Prostate gland (tissue), 2 donors: ENCODE measurements around the gene OR13C5. TPM values are rescaled to one million over a fixed set of nuclear protein-coding genes. Genes with fewer than 3 reads are reported as not detected.

Source experiments
- DNase-seq: peaks from one replicate; pipeline ENCODE4 v3.0.0-alpha.2; 2019; ENCODE audit warnings: low spot score
- H3K27ac ChIP-seq, 2 donors: fragments of 200-600 bp; sonication (generic); 2 replicates each; pipeline ENCODE4 v1.5.1; 2017 to 2019
- H3K27me3 ChIP-seq: fragments of 200-600 bp; sonication (generic); replicated peaks from 2 replicates; pipeline ENCODE4 v1.5.1; 2019; ENCODE audit not compliant: insufficient read depth
- H3K36me3 ChIP-seq, 2 donors: fragments of 200-600 bp; sonication (generic); 1 replicate in 1 of 2; 2 replicates in 1 of 2; pipeline versions ENCODE4 v1.5.1 to v1.8.1; 2017 to 2019
- H3K4me1 ChIP-seq: fragments of 200-600 bp; sonication (generic); replicated peaks from 2 replicates; pipeline ENCODE4 v1.5.1; 2019
- H3K4me3 ChIP-seq, 2 donors: fragments of 200-600 bp; sonication (generic); 2 replicates each; pipeline ENCODE4 v1.5.1; 2017 to 2019
- H3K9me3 ChIP-seq: fragments of 200-600 bp; sonication (generic); 2 replicates; pipeline ENCODE4 v1.5.1; 2017
- POLR2A ChIP-seq: fragments of 450-650 bp; IDR thresholded peaks from one replicate; pipeline ENCODE4 v1.6.1; 2016; ENCODE audit warnings: antibody characterized with exemption, mild to moderate bottlenecking
- POLR2AphosphoS5 ChIP-seq: sonication (generic); formaldehyde crosslinking; IDR thresholded peaks from one replicate; pipeline ENCODE4 v1.6.1; 2017; ENCODE audit warnings: antibody characterized with exemption
- WGBS: methylation state at CpG from one replicate; pipeline ENCODE4 v1.1.5; 2018; 5-methylcytosine and 5-hydroxymethylcytosine counted together
- intact Hi-C: fragments of 100-400 bp; cut with DNase I; formaldehyde crosslinking; loops from one replicate; pipeline ENCODE4 v1.14.2; 2022
- total RNA-seq, 2 donors: library from RNA; depleted of rRNA; stranded (reverse); fragments of >200 nt; gene quantifications; one replicate each; pipeline ENCODE4 v1.1.0, GENCODE V29; 2016
- TF ChIP-seq, protein P1 (sequence below), 4 experiments: fragments of 200-600 bp in 2 of 4; fragments of 450-650 bp in 2 of 4; sonication (generic) in 2 of 4; IDR thresholded peaks; 1 replicate in 3 of 4; 2 replicates in 1 of 4; pipeline ENCODE4 v1.5.1; 2016 to 2019; ENCODE audit warnings: antibody characterized with exemption in 4 of 4, mild to moderate bottlenecking in 2 of 4, moderate library complexity in 2 of 4

Gene OR13C5
- total RNA-seq, 2 donors from 2014 or later = not detected

GRCh38 chr9:104572612-104573011, 26.6 kb downstream of the OR13C5 start:
- H3K4me1 ChIP-seq = no peaks in the 10 kb centered on the region
- 54% methylated on average over 1 of the region's 1 CpG for WGBS
- no peaks in the 10 kb centered on the region for H3K27me3 ChIP-seq
- H3K9me3 ChIP-seq = no peaks in the 10 kb centered on the region
- H3K4me3 ChIP-seq = no peak overlapping the region
- H3K27ac ChIP-seq = no peak overlapping the region
- H3K36me3 ChIP-seq = no peaks in the 10 kb centered on the region
- TF ChIP-seq POLR2AphosphoS5 (no peak), POLR2A (no peak)
- TF ChIP-seq, protein P1, sequence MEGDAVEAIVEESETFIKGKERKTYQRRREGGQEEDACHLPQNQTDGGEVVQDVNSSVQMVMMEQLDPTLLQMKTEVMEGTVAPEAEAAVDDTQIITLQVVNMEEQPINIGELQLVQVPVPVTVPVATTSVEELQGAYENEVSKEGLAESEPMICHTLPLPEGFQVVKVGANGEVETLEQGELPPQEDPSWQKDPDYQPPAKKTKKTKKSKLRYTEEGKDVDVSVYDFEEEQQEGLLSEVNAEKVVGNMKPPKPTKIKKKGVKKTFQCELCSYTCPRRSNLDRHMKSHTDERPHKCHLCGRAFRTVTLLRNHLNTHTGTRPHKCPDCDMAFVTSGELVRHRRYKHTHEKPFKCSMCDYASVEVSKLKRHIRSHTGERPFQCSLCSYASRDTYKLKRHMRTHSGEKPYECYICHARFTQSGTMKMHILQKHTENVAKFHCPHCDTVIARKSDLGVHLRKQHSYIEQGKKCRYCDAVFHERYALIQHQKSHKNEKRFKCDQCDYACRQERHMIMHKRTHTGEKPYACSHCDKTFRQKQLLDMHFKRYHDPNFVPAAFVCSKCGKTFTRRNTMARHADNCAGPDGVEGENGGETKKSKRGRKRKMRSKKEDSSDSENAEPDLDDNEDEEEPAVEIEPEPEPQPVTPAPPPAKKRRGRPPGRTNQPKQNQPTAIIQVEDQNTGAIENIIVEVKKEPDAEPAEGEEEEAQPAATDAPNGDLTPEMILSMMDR (IDR thresholded peaks at IDR 0.05) = no peak
- intact Hi-C loops = no loop called here
- DNase-seq = no peak

GRCh38 chr9:104568868-104569267, 30.3 kb downstream of the OR13C5 start, which contains the start of gene OR13C8:
Gene OR13C8 (plus strand): TSS chr9:104569168. CDS start chr9:104569168, 0 bp downstream.
- Histone ChIP-seq H3K27ac (no peak within 1 kb of the TSS), H3K9me3 (no peaks in the 10 kb centered on the region), H3K27me3 (no peaks in the 10 kb centered on the region), H3K4me3 (no peak within 1 kb of the TSS), H3K36me3 (no peaks in the 10 kb centered on the region), H3K4me1 (no peaks in the 10 kb centered on the region)
- intact Hi-C loops = no loop called here
- TF ChIP-seq, protein P1 (IDR thresholded peaks at IDR 0.05) = no peak
- no peak for TF ChIP-seq POLR2AphosphoS5
- no peak for TF ChIP-seq POLR2A
- DNase-seq = no peak
- WGBS = 94% methylated on average over 4 of the region's 4 CpGs

DNA sequence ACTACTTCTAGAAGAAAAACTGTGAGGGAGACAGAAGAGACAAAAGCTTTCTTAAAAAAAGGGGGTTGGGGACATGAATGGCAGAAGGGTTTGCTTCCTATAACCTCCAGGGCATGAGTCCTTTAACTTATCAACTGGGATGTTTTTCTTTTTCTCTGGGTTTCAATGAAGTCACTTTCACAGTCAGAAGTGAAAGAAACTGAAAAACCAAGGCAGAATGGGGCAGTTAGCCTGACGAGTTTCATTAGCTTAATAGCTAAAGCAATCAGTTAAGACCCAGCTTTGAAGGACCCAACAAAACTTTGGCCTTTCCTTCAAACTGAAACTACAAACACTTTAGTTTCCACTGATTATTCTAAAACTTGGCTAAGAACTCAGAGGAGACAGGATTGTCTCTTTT, 34.9 kb downstream of the OR13C5 start:
- no peaks in the 10 kb centered on the region for H3K9me3 ChIP-seq
- H3K4me1 ChIP-seq = no peaks in the 10 kb centered on the region
- TF ChIP-seq, protein P1 (IDR thresholded peaks at IDR 0.05) = no peak
- TF ChIP-seq POLR2AphosphoS5 (no peak), POLR2A (no peak)
- WGBS = 49% methylated on average over 1 of the region's 1 CpG
- no peaks in the 10 kb centered on the region for H3K27me3 ChIP-seq
- no peak overlapping the region for H3K4me3 ChIP-seq
- H3K27ac ChIP-seq = no peak overlapping the region
- intact Hi-C loops = no loop called here
- no peak for DNase-seq
- H3K36me3 ChIP-seq = no peaks in the 10 kb centered on the region

GRCh38 chr9:104556830-104557634, 42.2 kb downstream of the OR13C5 start:
- Histone ChIP-seq H3K4me3 (no peak overlapping the region), H3K9me3 (no peaks in the 10 kb centered on the region), H3K36me3 (no peaks in the 10 kb centered on the region), H3K27me3 (no peaks in the 10 kb centered on the region), H3K27ac (no peak overlapping the region), H3K4me1 (no peaks in the 10 kb centered on the region)
- 83% methylated on average over 8 of the region's 8 CpGs for whole genome bisulfite sequencing
- TF ChIP-seq POLR2AphosphoS5 (no peak), POLR2A (no peak)
- TF ChIP-seq, protein P1 (IDR thresholded peaks at IDR 0.05) = no peak
- no peak for DNase-seq
- intact Hi-C loops = no loop called here

GRCh38 chr9:104555521-104555920, 43.7 kb downstream of the OR13C5 start:
- 89% methylated on average over 1 of the region's 1 CpG for WGBS
- intact Hi-C loops = no loop called here
- H3K27ac ChIP-seq = no peak overlapping the region
- H3K4me3 ChIP-seq = no peak overlapping the region
- DNase-seq = no peak
- no peaks in the 10 kb centered on the region for H3K9me3 ChIP-seq
- TF ChIP-seq, protein P1 (IDR thresholded peaks at IDR 0.05) = no peak
- TF ChIP-seq POLR2A (no peak), POLR2AphosphoS5 (no peak)
- no peaks in the 10 kb centered on the region for H3K27me3 ChIP-seq
- no peaks in the 10 kb centered on the region for H3K4me1 ChIP-seq
- no peaks in the 10 kb centered on the region for H3K36me3 ChIP-seq
